Skin epidermis (tissue), 12 donors: ENCODE results near the gene PEPD.

ENCODE experiments used
- H3K27ac ChIP-seq, 21 experiments: fragments of 200-600 bp; sonication (generic) in 11 of 21; one replicate each; pipeline ENCODE4 v1.5.0; 2020; ENCODE audit warnings: mild to moderate bottlenecking in 3 of 21, inconsistent platforms in 2 of 21, moderate library complexity in 2 of 21
- H3K4me3 ChIP-seq, 7 experiments: fragments of 200-600 bp; sonication (generic) in 2 of 7; one replicate each; pipeline ENCODE4 v1.5.0; 2020; ENCODE audit warnings: inconsistent platforms in 2 of 7, mild to moderate bottlenecking in 2 of 7, moderate library complexity in 1 of 7

The PEPD gene

DNA sequence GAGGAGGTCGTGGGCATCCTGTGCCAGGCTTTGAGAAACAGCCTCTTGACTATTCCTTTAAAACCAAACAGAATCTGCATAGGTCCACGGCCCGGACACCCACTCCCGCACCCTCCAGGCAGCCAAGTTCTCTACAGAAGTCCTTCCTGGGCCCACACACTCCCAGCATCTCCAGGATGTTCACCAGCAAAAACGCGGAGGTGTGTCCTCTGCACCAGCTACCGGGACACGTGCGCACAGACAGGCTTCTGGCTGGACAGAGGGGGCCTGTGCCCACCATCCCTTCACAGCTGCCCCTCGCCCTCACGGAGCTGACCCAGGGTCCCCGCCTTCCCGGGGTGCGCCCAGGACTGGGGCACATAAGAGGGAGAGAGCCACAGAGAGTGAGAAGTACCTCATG lies 103.8 kb downstream of the PEPD start:
- Histone ChIP-seq H3K27ac (no peak overlapping the region), H3K4me3 (no peak overlapping the region)

DNA sequence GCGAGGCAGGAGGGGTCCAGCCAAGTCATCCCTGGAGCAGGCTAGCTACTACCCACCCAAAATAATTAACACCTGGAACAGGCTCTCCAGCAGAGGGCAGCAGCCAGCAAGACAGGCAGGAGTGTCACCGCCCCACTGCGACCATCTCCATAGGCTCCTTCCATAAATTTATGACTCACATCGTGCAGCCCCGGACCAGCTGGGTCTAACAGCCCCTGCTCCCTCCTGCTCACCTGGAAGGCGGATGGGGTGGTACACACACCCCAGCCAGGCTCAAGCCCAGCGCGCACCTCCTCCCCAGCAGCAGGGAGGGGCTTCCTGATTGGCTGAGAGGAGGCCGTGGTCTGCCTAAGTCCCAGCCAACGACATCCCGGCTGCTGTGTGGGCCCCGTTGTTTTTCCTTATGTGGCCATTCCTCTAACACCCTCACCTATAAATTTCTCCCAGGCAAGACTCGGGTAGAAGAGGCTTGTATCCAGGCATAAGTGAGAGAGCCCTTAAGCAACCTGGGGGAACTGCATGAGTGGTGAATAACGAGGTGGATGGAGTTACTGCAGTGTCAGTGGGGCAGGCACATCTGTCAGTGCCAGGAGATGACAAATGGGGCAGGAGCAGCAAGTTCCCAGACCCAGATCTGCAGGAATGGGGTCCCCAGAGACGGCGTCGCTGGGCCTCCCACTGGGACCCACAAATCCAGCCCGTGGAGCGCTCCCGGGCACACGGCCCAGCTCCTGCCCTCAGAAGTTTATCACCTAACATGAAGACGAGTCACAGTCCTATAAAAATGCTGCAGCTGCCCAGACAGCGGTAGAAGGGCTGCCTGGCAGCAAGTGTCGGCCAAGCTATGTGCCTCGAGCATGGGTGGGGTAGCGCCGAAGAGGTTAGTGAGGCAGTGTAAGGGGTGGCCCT lies 105.0 kb downstream of the PEPD start:
- no peak overlapping the region for H3K4me3 ChIP-seq

DNA sequence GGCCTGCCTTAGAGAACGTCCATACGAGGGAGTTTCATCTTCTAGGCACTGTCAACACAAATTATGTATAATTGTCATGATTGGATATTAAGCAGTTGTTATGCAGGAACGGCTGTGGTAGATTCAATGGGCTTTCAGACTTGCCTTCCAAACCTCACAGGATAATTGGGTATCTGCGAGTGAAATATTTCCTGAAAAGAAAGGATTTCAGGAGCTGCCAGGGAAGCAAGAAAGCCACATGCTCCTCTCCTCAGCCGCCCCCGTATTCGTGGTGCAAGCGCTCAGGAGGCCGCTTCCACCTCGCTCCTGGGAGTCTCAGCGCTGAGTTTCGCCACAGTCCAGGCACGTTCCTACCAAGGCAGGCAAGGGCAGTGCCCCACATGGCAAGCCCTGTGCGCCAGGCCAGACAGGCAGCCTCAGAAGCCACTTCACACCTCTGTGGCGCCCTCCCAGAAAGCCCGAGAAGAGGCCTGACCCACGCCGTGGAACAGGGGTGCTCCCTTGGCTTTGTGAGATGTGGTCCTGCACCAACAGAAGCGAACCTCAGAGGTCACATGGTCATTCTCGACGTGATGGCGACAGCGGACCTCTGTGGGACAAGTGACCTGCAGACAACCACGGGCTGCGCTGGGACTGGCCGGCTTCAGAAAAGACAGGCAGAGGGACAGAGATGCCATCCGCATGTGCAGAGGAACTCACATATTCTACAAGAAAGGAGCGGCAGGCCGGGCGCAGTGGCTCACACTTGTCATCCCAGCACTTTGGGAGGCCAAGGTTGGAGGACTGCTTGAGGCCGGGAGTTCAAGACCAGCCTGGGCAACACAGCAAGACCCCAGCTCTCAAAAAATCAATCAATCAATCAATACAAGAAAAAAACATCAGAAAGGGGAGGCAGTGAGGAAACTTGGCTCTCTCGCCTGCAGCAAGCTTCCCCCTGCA lies 106.7 kb downstream of the PEPD start:
- no peak overlapping the region for H3K27ac ChIP-seq
- no peak overlapping the region for H3K4me3 ChIP-seq

More for the DNA sequence above, 105.0 kb downstream of the PEPD start:
- H3K27ac ChIP-seq = no peak overlapping the region

DNA sequence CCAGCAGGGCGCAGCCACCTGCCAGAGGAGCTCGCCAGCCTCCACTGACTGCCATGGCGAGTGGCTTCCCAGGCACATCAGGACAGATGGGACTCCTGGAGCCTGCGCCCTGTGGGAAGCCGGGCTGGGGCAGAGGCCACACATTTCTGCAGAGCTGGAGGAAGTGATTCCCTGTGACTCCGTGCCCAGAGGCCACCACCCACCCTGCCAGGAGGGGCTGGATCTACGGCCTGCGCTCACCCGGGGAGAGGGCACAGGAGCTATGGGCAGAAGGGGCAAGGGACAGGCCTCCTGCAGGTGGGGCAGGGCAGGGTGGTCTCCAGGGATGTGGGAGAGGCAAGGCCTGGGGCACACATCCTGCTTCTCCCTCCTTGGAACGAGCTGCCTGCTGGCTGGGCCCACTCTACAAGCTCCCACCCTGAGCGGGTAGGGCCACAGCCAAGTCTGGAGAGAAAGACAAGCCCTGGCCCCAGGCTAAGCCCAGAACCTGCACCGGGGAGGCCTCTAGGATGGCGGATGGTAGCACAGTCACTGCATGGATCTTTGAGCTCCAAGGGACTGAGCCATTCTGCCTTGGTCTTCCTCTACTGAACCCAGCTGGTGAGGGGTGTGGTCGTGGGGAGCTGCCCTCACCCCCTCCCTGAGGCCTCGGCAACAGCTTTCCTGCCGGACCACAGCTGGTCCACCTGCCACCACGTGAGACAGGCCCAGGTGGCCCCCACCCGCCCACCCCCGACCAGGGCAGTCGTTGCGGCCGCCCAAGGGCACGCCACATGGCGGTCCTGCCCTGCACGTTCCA lies 107.5 kb downstream of the PEPD start:
- Histone ChIP-seq H3K4me3 (no peak overlapping the region), H3K27ac (no peak overlapping the region)

DNA sequence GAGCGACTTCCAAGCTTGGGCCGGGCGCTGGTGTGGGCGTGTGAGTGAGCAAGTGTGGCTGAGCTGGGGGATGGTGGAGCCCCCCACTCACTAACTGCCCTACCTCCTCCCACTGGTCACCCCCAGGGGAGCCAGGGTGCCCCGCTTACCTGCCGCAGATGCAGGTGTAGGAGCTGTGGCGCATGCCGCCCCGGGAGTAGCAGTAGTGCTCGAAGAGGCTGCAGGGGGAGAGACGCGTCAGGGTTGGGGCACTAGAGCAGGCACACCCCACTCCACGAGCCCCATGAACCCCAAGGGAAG lies 108.2 kb downstream of the PEPD start:
- Histone ChIP-seq H3K27ac (no peak overlapping the region), H3K4me3 (no peak overlapping the region)

DNA sequence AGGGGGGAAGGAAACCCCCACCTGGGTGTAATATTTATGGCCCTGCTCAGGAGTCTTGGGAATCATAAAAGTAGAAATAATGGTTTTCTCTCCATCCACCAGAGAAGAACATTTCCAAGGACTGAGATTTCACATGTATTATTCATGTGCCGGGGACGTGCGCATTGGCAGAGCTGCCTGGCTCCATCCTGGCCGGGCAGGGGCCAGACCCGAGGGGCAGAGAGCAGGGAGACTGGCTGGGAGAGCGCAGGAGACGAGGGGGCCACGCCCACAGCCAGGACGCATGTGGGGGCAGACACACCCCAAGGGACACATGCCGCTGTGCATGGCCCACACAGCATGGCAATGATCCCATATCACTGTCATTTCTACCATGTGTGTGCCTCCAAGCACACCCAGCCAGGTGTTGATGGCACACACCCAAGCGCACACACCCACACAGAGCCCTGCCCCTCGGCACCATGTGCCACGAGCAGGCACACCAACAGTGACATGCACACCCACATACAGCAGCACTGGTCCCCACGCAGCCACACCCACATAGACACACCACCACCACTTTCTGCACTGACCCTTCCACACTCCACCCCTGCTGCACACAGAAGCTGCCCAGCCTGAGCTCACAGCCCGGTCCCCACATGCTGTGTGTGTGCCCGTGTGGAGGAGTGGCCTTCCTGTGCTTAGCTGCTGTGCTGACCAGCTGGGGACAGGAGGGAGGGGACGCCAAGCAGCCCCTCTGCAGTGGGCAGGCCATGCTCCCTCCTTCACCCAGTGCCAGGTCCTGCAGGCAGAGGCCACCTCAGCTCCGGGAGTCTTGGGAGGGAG lies 108.8 kb downstream of the PEPD start:
- Histone ChIP-seq H3K4me3 (no peak overlapping the region), H3K27ac (no peak overlapping the region)

DNA sequence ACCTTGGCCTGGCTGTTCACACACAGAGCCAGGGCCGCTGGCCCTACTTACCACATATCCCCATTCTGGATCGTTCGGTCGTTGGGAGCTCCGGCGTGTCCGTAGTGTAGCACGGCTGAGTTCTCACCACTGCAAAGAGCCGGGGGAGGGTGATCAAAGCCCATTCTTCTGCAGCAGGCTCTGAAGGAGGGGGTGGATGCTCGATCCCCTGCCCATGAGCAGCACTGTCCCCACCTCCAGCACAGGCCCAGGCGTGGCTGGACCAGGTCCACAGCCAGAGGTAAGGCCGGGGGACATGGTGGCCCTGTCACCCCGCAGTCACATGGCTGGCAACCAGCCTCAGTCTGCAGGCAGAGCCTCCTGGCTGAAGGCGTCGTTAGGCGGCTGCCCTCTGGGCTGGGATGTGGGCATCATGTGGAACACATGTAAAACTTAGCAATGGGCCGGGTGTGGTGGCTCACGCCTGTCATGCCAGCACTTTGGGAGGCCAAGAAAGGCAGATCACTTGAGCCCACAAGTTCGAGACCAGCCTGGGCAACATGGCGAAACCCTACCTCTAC lies 109.9 kb downstream of the PEPD start:
- Histone ChIP-seq H3K27ac (no peak overlapping the region), H3K4me3 (no peak overlapping the region)

DNA sequence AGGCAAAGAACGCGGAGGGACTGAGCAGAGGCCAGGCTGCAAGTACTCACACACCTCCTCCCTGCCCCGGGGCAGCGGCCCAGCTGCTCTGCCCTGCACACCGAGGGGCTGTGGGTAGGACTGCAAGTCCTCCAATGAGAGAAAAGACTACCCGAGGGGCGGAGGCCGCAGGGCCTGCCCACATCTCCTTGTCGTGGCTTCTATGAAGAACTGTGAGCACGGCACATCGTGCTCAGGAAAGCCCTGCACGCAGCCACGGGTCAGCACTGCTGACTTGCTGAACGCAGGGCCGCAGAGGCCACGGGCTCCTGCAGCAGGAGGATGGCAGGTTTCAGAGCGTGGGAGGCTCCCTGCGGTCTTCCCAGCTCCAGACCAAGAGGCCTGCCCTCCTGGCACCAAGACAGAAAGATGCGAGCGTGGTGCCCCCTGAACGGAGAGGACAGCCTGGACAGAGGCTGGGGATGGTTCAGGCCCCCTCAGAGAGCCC lies 110.6 kb downstream of the PEPD start:
- Histone ChIP-seq H3K27ac (no peak overlapping the region), H3K4me3 (no peak overlapping the region)

DNA sequence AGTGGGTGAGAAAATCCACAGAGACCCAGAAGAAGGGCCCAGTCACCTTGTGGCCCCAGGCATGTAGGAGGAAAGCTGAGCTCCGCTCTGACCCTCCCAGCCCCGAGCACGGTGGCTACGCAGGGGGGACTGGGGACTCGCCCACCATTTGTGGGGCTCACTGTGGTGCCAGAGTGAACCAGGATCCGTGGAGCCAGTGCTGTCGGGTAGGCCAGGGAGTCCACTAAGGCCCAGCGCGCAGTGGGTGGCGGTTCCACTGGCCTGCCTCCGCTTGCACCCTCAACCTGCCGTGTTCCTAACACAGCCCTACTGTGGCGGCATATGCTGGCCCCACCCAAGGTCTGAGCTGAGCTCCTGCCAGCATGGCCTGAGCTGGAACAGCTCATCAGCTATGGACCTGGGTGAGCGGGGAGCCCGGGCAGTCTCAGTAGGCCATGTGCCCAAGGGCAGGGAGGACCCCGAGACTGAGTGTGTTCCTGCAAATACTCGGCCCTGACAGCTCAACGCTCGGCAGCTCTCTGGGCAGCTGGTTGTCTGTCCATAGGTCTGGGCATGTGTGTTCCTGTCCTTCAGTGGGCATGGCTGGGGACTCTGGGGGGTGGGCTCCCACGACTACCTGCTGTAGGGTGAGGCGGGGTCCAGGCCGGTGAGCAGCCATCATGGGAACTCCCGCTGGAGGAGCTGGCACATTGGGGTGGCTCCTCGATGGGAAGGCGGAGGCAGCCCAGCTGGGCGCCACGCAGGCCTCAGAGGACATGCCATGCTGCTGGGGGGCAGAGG lies 111.5 kb downstream of the PEPD start:
- no peak overlapping the region for H3K27ac ChIP-seq
- H3K4me3 ChIP-seq = no peak overlapping the region

DNA sequence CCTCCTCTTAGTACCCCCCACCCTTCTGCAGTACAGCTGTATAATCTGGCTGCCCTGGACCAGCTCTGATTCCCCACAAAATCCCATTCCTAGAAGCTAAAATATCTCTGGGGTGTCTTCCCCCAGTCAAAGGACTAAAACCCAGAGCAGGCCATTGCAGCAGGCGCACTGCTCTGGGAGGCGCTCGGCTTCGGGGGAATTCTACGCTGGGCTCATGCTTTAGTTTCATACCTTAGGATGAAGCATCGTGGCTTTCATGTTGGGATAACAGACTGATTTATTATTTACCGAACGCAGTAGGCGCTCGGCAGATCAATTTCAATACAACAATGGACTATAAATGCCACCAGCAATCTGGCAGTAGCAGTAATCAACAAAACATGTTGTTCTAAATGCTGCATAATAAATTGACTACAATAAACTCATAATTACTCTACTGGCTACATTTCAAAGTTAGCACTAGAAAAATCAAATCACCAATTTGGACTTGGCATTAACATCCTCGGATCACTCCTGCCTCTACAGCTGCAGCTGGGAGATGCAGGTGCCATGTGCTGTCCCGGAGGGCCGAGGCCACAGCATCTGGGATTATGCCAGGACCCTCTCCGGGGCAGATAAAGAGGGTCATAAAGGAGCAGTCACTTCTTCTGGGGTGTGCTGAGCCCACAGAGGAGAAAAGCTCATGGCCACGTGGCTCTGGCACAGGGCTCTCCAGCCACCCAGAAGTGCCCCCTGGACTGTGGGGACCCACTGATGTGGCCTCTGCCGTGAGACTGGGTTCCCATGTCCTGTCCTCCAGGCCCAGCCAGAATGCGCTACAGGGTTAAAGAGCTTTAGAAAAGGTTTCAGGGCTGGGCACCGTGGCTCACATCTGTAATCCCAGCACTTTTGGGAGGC lies 112.8 kb downstream of the PEPD start:
- Histone ChIP-seq H3K4me3 (no peak overlapping the region), H3K27ac (no peak overlapping the region)

DNA sequence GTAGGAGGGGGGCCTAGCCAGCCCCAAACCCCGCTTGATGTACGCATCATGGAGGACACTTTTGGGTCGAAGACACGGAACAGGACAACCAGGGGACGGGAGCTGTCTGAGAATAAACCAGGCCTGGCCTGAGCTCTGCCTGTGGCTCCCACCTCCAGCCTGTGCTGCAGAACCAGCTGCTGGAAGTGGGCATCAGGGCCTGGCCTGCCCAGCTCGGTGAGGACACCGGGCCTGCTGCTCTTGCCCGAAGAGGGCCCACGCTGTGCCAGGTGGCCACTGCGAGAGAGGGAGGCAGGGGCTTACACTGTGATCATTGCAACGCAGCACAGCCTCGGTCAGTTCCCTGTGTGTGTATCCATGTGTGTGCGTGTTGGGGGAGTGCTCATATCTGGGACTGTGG lies 113.5 kb downstream of the PEPD start:
- H3K27ac ChIP-seq = no peak overlapping the region
- H3K4me3 ChIP-seq = no peak overlapping the region

DNA sequence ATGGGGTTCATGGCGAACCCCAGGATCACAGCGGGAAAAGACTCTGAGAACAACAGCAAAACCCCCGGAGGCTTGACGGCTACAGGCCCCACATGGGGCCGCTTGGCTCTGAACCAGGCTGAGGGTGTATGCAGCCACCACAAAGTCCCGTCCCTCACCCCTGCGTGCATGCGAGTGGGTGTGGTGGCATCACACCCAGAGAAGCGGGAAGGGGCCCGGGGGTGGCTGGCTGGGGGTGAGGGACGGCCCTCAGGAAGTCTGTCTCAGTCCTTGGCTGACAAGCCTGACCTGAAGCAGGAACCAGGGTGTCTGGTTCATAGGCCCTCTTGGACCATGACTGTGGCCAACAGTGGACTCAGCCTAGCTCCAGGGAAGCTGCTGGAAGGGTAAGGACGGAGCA lies 113.9 kb downstream of the PEPD start:
- Histone ChIP-seq H3K4me3 (no peak overlapping the region), H3K27ac (no peak overlapping the region)

DNA sequence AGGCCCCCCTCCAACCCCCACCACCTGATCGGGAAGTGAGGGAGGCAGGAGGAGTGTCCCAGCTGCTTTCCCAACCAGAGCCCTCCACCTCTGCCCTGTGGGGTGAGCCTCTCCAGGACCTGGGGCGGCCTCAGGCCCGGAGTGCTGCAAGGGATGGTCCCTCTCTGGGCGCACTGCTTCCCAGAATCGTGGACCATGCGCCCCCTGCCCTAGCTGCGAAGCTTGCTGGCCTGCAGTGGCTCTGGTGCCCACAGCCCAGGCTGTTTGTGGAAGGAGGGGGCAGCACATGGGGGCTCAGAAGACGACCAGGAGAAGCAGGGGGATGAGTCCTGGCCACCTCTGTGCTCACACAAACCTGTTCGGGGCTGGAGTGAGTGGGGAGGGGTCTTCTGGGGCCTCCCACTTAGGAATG lies 114.4 kb downstream of the PEPD start:
- Histone ChIP-seq H3K4me3 (no peak overlapping the region), H3K27ac (no peak overlapping the region)

DNA sequence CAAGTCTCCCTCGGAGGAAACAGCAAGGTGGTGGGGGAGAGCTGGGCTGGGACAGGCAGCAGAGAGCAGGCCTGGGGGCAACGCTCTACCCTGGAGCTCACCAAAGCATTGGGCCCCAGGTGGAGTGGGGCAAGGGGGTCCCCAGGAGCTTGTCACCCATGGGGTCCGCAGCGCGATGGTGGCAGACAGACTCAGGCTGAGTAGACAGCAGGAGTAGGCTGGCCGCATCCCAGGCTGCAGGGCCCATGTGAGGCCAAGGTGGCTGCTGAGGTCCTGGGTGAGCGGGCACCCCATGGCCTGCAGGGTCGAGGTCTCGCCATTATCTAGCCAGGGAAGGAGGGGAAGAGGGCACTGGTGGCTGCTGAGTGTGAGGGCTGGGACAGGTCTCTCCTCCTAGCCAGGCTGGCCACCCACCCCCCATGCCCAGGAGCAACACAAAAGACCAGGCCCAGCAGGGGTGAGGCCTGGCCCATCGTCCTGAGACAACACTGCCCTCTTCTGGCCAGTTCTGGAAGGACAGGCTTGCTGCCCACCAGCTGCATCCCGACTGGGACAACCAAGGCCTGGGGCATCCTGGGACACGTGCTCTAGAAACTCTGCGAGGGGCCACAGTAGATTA lies 115.0 kb downstream of the PEPD start:
- Histone ChIP-seq H3K27ac (peak overlapping the region in 2 of 21 experiments; percentile 1 to 55), H3K4me3 (no peak overlapping the region)

DNA sequence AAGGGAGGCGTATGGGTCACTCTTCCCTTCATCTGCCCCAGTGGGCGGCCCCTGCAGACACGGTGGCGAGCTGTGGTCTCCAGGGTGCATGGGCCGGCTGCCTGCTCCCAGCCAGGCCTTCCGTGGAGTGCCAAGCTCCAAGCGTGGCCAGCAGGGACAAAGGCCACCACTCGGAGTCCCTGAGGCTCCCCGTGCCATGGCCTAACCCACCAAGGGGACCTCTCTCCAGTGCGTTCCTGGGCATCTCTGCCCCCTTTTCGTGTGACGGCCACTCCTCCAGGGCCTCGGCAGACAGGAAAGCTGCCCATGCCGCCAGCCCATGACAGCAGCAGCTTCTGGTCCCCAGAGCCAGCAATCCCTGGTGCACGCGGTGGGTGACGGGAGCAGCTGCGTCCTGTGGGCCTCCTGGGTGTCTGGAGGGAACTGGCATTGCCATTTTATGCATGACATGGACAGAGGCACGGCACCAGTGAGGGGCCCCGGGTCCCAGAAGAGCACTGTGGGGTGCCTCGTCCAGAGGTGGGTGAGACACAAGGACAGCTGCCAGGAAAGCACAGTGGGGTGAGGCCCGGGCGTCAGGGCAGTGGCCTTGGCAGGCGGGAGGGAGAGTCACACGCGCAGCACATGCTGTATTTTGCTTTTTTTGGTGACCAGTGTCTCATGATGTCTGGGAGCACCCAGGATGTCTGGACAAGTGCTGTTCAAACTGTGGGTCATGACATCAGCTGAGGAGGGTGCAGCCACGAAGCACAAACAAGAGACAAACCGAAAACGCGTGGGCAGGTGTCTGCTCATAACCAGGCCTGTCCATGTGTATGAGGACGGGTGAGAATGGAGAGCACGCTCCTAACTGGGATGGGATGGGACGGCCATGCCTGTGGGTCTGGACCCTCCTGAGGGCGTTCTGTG lies 115.8 kb downstream of the PEPD start:
- Histone ChIP-seq H3K4me3 (no peak overlapping the region), H3K27ac (peak overlapping the region in 5 of 21 experiments; percentile 11 to 65 (median 34))

DNA sequence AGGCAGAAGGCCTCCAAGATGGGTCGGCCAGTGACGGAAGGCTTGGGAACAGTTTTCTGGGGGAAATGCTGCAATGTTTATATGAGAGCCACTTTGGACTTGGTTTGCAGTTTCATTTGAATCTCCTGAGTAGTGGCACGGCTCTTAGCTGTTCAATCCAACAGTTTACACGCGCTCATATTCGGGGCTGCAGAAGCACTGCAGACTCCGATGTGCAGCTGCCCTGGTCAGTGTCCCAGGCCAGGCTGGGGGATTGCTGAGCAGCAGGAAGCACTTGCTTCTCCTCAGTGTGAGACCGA lies 116.4 kb downstream of the PEPD start:
- peak overlapping the region in 3 of 21 experiments; percentile 14 to 65 (median 34) for H3K27ac ChIP-seq

More for the DNA sequence above, 116.4 kb downstream of the PEPD start:
- H3K4me3 ChIP-seq = no peak overlapping the region
